Activated CD4-positive, alpha-beta memory T cell treated with anti-CD3 and anti-CD28 coated beads, Interleukin-2, amount 10 ng/mL, durations not matched to agents 7 days and 5 days (primary cell): Measurements from ENCODE around the gene INSC. TPM values are rescaled to one million over a fixed set of nuclear protein-coding genes. Genes with fewer than 3 reads are reported as not detected.

Source experiments
- CTCF ChIA-PET: fragments of 350-600 bp; sonication (Branson Sonifier 250); formaldehyde crosslinking; loops from one replicate; lab custom pipeline; 2021; ENCODE audit warnings: antibody characterized with exemption, inconsistent platforms; lab: Charles Lee
- POLR2A ChIA-PET: fragments of 350-600 bp; sonication (Branson Sonifier 250); formaldehyde crosslinking; loops from one replicate; lab custom pipeline; 2021; ENCODE audit warnings: antibody characterized with exemption; lab: Charles Lee
- DNase-seq: peaks from one replicate; pipeline ENCODE4 v3.0.0-alpha.2; 2020
- H3K27ac Mint-ChIP-seq: one replicate; pipeline ENCODE4 v1.8.0; 2021; ENCODE audit warnings: mild to moderate bottlenecking, mixed read lengths
- H3K27me3 Mint-ChIP-seq: one replicate; pipeline ENCODE4 v1.8.0; 2021; ENCODE audit warnings: mixed read lengths
- H3K36me3 Mint-ChIP-seq: one replicate; pipeline ENCODE4 v1.8.0; 2021; ENCODE audit warnings: low read depth, mixed read lengths
- H3K4me1 Mint-ChIP-seq: one replicate; pipeline ENCODE4 v1.8.0; 2021; ENCODE audit warnings: mixed read lengths
- H3K4me3 Mint-ChIP-seq: one replicate; pipeline ENCODE4 v1.8.0; 2021; ENCODE audit warnings: mild to moderate bottlenecking, mixed read lengths
- H3K9me3 Mint-ChIP-seq: one replicate; pipeline ENCODE4 v1.8.0; 2021; ENCODE audit warnings: mixed read lengths
- total RNA-seq, 2 experiments: library from RNA; stranded (reverse); gene quantifications; one replicate each; pipeline ENCODE4 v1.2.3, GENCODE V29; 2021

INSC gene
- total RNA-seq, 2 experiments from 2014 or later: 0.15 to 0.18 TPM

DNA sequence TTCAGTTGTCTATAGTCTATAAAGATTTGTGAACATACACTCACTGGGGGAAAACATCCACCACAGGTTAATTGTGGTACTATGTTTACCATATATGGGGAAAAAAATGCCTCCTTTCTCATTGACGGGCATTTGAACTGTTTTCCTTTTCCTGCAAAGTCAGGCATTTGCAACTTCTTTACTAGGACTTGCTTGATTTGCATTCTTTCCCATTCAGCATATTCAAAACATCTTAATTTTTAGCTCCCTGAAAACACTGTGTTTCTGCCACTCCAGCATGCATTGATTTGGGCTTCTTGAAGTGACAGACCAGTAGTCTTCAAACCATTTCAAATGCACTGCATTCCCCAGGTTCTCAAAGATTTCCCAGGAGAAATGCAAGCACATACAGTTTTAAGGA is 67.6 kb downstream of the INSC start:
- no peak overlapping the region for H3K4me3 Mint-ChIP-seq
- CTCF ChIA-PET: no interaction called here
- H3K27ac Mint-ChIP-seq: no peak overlapping the region
- no peaks in the 10 kb centered on the region for H3K9me3 Mint-ChIP-seq
- H3K4me1 Mint-ChIP-seq: no peaks in the 10 kb centered on the region
- DNase-seq: no peak
- POLR2A ChIA-PET: no interaction called here
- no peaks in the 10 kb centered on the region for H3K36me3 Mint-ChIP-seq
- peaks cover 13% of the 10 kb centered on the region for H3K27me3 Mint-ChIP-seq

DNA sequence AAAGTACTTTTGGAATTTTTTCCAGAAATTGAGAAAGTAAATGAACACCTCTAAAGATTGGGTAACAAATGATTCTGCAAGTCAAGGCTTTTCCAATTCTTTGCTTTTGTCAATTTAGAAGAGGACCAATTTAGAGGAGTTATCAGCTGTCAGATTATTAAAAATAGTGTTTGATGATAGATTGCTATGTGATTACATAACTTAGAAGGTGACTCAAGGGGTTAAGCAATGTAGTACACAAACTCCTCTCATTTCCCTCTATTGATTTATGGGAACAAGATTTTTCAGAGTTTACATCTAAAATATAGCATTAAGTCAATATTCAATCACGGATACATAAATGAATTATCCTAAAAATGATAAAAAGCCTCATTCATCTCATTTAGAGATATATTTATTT is 70.3 kb downstream of the INSC start:
- H3K27ac Mint-ChIP-seq: no peak overlapping the region
- DNase-seq: no peak
- no peak overlapping the region for H3K4me3 Mint-ChIP-seq
- ChIA-PET POLR2A (no interaction called here), CTCF (no interaction called here)
- no peaks in the 10 kb centered on the region for H3K36me3 Mint-ChIP-seq
- no peaks in the 10 kb centered on the region for H3K9me3 Mint-ChIP-seq
- H3K4me1 Mint-ChIP-seq: no peaks in the 10 kb centered on the region
- H3K27me3 Mint-ChIP-seq: peaks cover 19% of the 10 kb centered on the region

DNA sequence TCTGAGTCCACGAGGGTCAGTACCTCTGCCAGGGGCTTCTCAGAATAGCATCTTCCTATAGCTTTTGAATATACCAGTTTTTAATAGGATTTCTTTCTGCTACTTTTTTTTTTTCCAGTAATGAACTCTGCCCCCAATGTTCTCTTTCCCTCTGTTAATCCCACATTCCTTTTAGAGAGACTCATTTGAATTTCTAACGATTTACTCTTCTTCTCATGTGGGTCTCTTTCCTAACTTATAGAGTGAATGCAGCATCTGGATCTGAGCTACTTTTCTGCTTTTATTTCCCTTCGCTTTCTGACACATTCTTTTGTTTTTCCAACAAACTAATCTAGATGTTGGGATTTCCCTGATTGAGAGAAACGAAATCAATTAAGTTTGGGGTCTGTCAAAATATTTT is 71.4 kb downstream of the INSC start:
- DNase-seq: no peak
- ChIA-PET POLR2A (no interaction called here), CTCF (no interaction called here)
- Mint-ChIP-seq H3K9me3 (no peaks in the 10 kb centered on the region), H3K4me1 (no peaks in the 10 kb centered on the region), H3K27ac (no peak overlapping the region), H3K36me3 (no peaks in the 10 kb centered on the region), H3K27me3 (peaks cover 19% of the 10 kb centered on the region), H3K4me3 (no peak overlapping the region)

DNA sequence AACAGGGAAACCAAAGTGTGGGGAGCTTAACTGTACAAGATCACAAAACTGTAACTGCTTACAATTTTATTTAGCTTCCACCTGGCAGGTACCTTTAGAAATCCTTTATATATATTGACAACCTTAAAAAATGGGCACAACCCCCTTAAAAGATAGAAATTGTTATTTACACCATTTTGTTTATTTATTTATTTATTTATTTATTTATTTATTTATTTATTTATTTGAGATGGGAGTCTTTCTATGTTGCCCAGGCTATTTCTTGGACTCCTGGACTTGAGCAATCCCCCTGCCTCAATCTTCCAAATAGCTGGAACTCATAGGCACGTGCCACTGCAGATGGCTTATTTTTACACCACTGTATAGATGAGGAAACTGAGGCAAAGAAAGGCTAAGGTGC is 74.5 kb downstream of the INSC start:
- Mint-ChIP-seq H3K27ac (no peak overlapping the region), H3K9me3 (no peaks in the 10 kb centered on the region), H3K4me3 (no peak overlapping the region), H3K4me1 (no peaks in the 10 kb centered on the region), H3K36me3 (no peaks in the 10 kb centered on the region), H3K27me3 (peaks cover 19% of the 10 kb centered on the region)
- POLR2A ChIA-PET: interaction anchor here (0.8 kb wide), 1 partner anchor 9 kb away, joined by 3 read pairs; no protein-coding TSS in a partner anchor
- DNase-seq: no peak
- CTCF ChIA-PET: interaction anchor here (1.5 kb wide), 1 partner anchor 12 kb away, joined by 4 read pairs; no protein-coding TSS in a partner anchor

DNA sequence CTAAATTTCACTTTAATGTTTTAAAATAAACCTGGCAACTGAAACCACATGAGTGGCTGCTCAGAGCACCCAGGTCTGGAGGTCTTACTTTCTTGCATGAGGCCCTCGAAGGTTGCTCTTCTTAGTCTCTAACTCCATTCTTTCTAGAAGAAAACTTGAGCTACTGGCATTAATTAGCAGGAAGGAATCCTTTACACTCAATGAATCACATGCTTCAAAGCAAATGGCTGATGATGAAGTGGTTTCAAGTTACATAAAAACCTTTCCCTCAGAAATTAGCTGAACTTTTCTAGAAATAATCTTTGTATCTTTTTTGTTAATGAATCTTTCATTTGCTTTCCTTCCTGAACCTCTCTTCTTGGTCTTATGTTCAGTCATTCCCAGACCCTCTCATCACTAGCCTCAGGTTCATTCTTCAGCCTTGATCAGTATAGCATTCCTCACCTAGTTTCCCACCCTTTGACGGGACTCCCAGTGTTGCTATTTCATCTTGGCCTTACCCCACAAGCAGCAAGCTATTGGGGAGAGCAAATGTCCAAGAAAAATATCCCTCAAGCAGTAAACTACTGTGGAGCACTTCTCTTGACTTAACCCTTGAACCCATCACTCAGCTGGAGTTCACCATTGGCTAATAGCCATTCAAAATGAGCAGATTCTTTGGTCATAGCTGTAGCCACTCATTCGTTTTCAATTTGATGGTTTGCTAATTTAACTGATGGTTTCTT is 75.1 kb downstream of the INSC start:
- Mint-ChIP-seq H3K9me3 (no peaks in the 10 kb centered on the region), H3K36me3 (no peaks in the 10 kb centered on the region), H3K4me1 (no peaks in the 10 kb centered on the region), H3K27ac (no peak overlapping the region), H3K27me3 (peaks cover 19% of the 10 kb centered on the region), H3K4me3 (no peak overlapping the region)
- ChIA-PET CTCF (interaction anchor here (0.6 to 1.5 kb wide), 3 partner anchors 13 to 100 kb away, joined by 3 to 4 read pairs (median 4); no protein-coding TSS in a partner anchor), POLR2A (interaction anchor here (1.3 kb wide), 1 partner anchor 13 kb away, joined by 3 read pairs; no protein-coding TSS in a partner anchor)
- no peak for DNase-seq

DNA sequence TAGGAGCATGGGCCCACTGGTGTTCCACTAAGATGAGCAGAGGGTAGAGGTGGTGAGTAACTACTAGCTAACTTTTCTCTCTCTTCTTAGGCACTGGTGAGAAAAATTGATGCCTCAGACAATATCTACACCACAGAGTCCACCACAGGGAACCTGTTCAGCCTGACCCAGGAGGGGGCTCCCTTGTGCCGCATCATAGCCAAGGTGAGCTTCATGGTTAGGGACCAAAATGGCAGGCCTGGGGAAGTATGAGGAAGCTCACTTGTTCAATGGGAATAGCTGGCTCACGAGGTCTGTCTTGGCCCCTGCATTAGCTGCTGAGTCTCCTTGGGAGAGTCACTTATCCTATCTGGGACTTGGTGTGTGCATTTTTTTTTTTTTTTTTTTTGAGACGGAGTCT is 75.9 kb downstream of the INSC start:
- H3K27ac Mint-ChIP-seq: no peak overlapping the region
- POLR2A ChIA-PET: interaction anchor here (1.3 kb wide), 1 partner anchor 12 kb away, joined by 3 read pairs; no protein-coding TSS in a partner anchor
- DNase-seq: no peak
- H3K9me3 Mint-ChIP-seq: no peaks in the 10 kb centered on the region
- CTCF ChIA-PET: interaction anchor here (0.6 to 0.8 kb wide), 2 partner anchors 90 to 101 kb away, joined by 3 to 4 read pairs; no protein-coding TSS in a partner anchor
- H3K4me1 Mint-ChIP-seq: no peaks in the 10 kb centered on the region
- no peak overlapping the region for H3K4me3 Mint-ChIP-seq
- peaks cover 19% of the 10 kb centered on the region for H3K27me3 Mint-ChIP-seq
- no peaks in the 10 kb centered on the region for H3K36me3 Mint-ChIP-seq

DNA sequence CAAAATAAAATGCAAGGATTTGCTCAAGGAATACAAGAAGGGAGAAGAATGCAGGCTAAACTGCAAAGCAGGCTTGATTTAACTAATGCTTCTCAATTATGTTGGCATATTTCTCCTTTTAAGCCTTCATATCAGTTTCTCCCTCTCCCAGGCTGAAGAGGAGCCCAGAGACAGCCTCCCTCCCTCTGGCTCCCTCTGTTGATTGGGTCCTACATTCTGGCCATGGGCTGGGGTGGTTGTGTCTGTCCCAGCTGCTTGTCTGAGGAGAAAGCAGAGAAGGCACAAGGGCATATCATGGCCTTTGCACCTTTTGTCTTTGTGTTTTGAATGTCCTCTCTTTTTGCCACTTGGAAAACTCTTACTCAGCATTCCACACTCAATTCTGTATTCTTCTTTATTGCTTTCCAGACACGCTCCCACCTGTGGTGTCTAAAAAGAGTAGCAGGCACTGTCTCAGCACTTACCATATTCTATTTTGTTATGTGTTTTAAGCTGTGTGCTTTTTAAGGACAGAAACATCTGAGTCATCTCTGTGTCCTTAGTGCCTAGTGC is 77.4 kb downstream of the INSC start:
- no peak overlapping the region for H3K27ac Mint-ChIP-seq
- no peaks in the 10 kb centered on the region for H3K36me3 Mint-ChIP-seq
- no peak for DNase-seq
- H3K4me3 Mint-ChIP-seq: no peak overlapping the region
- CTCF ChIA-PET: no interaction called here
- no peaks in the 10 kb centered on the region for H3K4me1 Mint-ChIP-seq
- peaks cover 9% of the 10 kb centered on the region for H3K27me3 Mint-ChIP-seq
- POLR2A ChIA-PET: no interaction called here
- H3K9me3 Mint-ChIP-seq: no peaks in the 10 kb centered on the region

DNA sequence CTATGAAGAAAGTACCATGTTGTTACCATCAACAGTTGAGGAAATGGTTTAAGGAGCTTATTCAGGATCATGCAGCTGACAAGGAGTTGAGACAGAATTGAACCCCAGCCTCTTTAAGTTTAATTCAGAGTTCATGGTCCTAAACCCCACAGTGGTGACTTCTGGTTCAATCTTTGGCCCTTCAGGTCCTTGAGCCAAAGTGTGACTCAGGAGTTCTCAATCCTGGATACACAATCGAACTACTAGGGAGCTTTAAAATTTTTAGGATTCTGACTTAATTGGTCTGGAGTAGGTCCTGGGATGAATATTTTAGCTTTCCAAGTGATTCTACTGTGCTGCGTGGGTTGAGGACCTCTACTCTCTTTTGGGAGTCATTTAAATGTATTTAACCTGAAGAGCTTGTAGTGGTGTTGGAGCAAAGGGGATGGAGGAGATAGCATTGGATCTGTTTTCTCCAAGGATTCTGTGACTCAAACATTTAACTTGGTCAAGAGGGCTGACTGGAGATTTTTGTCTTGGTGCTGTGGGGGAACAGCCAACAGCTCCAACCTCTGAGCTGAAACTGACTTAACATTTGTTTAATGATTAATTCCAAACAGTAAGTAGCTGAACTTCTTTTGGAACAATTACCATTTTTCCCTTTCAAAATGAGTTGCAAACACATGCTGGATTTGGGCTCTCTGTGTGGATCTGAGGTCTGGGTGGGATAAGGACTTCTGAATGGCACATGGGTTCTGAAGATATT is 80.1 kb downstream of the INSC start:
- Mint-ChIP-seq H3K27ac (no peak overlapping the region), H3K4me1 (no peaks in the 10 kb centered on the region), H3K4me3 (no peak overlapping the region), H3K27me3 (peaks cover 6% of the 10 kb centered on the region), H3K9me3 (no peaks in the 10 kb centered on the region), H3K36me3 (no peaks in the 10 kb centered on the region)
- DNase-seq: no peak
- ChIA-PET CTCF (interaction anchor here (0.9 to 1.4 kb wide), 3 partner anchors 13 to 288 kb away, joined by 3 read pairs; no protein-coding TSS in a partner anchor), POLR2A (no interaction called here)

DNA sequence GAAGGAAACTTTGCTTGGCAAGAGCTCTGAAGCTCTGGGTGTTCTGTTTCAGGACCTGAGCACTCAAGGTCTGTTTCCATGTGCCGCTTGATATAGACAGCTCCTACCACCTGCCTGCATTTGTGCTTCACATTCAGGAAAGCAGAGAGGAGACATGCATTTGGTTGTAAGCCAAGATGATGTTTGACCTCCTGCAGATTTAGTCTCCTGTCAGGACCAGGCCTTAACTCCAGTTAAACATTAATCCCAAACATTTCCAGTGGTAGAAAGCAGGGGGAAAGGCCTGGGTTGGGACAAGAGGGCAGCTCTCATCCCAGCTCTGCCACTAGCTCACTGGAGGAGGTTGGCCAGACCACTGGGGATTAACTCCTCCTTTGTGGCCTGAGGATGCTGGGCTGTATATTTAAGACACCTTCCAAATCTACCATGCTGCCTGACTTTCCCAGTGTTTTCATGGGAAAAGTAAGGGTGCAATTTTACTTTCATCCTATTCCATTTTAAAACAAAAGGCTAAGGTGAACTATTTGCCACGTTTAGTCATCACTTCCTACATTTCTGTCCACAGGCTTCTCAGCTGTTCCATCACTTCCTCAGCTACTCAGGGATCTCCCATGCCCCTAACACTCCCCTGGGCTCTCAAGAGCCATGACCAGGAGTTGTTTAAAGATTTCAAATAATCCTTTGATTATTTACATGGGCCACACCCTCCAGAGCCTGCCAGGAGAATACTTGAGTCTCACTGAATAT is 80.9 kb downstream of the INSC start:
- H3K27ac Mint-ChIP-seq: no peak overlapping the region
- ChIA-PET POLR2A (no interaction called here), CTCF (interaction anchor here (0.9 to 1.4 kb wide), 3 partner anchors 12 to 289 kb away, joined by 3 read pairs; no protein-coding TSS in a partner anchor)

DNA sequence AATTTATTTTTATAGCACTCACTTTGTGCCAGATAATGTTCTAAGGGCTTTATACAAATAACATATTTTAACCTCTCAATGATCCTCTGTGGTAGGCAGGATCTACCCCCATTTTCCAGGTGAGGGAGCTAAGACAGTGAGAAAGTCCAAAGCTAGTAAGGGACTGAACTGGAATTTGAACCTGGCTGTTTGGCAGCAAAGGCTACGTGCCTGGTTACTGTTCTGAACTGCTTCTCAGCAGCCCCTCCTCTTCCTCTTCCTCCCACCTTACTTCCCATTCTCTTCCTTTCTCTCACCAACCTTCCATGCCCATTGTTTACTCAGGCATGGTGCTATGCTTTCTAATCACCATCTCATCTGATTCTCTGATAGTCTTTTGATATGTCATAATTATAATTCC is 82.0 kb downstream of the INSC start:
- Mint-ChIP-seq H3K4me1 (no peaks in the 10 kb centered on the region), H3K27ac (no peak overlapping the region), H3K27me3 (peaks cover 4% of the 10 kb centered on the region), H3K36me3 (no peaks in the 10 kb centered on the region), H3K4me3 (no peak overlapping the region), H3K9me3 (no peaks in the 10 kb centered on the region)
- DNase-seq: no peak
- CTCF ChIA-PET: interaction anchor here (1.4 kb wide), 1 partner anchor 96 kb away, joined by 5 read pairs; no protein-coding TSS in a partner anchor
- POLR2A ChIA-PET: no interaction called here

More for the DNA sequence above, 80.9 kb downstream of the INSC start:
- Mint-ChIP-seq H3K9me3 (no peaks in the 10 kb centered on the region), H3K4me3 (no peak overlapping the region), H3K4me1 (no peaks in the 10 kb centered on the region), H3K36me3 (no peaks in the 10 kb centered on the region), H3K27me3 (peaks cover 4% of the 10 kb centered on the region)
- no peak for DNase-seq

DNA sequence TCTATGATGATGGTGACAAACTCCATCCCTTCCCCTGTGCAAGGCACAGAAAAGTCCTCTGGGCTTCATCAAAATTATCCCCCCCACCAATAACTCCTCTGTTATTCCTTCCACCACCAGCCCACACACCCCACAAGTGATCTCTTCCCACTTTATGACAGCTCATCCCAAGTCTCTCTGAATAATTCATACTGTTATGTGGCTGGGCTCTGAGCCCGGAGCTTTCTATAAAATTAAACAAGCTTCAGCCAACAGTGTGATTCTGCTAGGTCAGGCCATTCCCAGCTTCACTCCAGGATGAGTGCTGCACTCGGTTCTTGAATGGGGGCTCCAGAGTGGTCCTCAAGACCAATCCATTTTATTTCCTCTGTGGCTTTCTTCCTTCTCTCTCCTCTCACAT is 83.0 kb downstream of the INSC start:
- Mint-ChIP-seq H3K27me3 (peaks cover 4% of the 10 kb centered on the region), H3K27ac (no peak overlapping the region), H3K4me3 (no peak overlapping the region), H3K4me1 (no peaks in the 10 kb centered on the region), H3K9me3 (no peaks in the 10 kb centered on the region), H3K36me3 (no peaks in the 10 kb centered on the region)
- POLR2A ChIA-PET: no interaction called here
- DNase-seq: no peak
- CTCF ChIA-PET: interaction anchor here (1.4 kb wide), 1 partner anchor 97 kb away, joined by 5 read pairs; no protein-coding TSS in a partner anchor

DNA sequence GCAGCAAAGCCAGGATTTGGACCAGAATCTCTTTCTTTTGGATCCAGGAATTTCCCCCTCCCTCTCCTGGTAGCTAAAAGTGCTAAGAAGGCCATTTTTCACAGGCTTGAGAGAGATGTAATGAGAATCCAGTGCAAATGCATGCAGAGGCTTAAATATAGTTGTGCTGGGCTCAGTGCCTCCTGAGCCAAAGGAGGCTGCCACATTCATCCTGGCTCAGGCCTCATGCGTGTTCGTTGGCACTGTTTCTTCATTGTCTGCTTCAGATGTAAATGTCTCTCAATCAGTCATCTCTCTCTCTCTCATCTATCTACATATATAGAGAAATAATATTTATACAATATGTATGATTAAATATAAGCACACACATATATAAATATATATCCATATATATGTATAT is 83.6 kb downstream of the INSC start:
- ChIA-PET CTCF (no interaction called here), POLR2A (no interaction called here)

More for the DNA sequence above, 83.6 kb downstream of the INSC start:
- Mint-ChIP-seq H3K27me3 (peaks cover 6% of the 10 kb centered on the region), H3K27ac (no peak overlapping the region), H3K4me1 (no peaks in the 10 kb centered on the region), H3K4me3 (no peak overlapping the region), H3K36me3 (no peaks in the 10 kb centered on the region), H3K9me3 (no peaks in the 10 kb centered on the region)
- no peak for DNase-seq
